IPS-18a (cell line): ENCODE measurements around the gene ST8SIA3.

Source experiments
- H3K27ac ChIP-seq: one replicate; pipeline ENCODE4 v1.5.1; 2013; ENCODE audit warnings: low read length
- H3K27me3 ChIP-seq: one replicate; pipeline ENCODE4 v1.6.1; 2013; ENCODE audit warnings: mild to moderate bottlenecking, low read length; ENCODE audit not compliant: control insufficient read depth, insufficient read depth
- H3K36me3 ChIP-seq: one replicate; pipeline ENCODE4 v1.6.1; 2013; ENCODE audit warnings: low read depth, low read length; ENCODE audit not compliant: control insufficient read depth
- H3K4me1 ChIP-seq: one replicate; pipeline ENCODE4 v1.6.1; 2013; ENCODE audit warnings: low read depth, low read length; ENCODE audit not compliant: control insufficient read depth
- H3K4me3 ChIP-seq: one replicate; pipeline ENCODE4 v1.5.1; 2013; ENCODE audit warnings: low read length
- H3K9ac ChIP-seq: one replicate; pipeline ENCODE4 v1.6.1; 2013; ENCODE audit warnings: mild to moderate bottlenecking, low read length, moderate library complexity
- H3K9me3 ChIP-seq: one replicate; pipeline ENCODE4 v1.6.1; 2013; ENCODE audit warnings: low read depth, low read length; ENCODE audit not compliant: control insufficient read depth

Gene ST8SIA3, protein sequence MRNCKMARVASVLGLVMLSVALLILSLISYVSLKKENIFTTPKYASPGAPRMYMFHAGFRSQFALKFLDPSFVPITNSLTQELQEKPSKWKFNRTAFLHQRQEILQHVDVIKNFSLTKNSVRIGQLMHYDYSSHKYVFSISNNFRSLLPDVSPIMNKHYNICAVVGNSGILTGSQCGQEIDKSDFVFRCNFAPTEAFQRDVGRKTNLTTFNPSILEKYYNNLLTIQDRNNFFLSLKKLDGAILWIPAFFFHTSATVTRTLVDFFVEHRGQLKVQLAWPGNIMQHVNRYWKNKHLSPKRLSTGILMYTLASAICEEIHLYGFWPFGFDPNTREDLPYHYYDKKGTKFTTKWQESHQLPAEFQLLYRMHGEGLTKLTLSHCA

DNA sequence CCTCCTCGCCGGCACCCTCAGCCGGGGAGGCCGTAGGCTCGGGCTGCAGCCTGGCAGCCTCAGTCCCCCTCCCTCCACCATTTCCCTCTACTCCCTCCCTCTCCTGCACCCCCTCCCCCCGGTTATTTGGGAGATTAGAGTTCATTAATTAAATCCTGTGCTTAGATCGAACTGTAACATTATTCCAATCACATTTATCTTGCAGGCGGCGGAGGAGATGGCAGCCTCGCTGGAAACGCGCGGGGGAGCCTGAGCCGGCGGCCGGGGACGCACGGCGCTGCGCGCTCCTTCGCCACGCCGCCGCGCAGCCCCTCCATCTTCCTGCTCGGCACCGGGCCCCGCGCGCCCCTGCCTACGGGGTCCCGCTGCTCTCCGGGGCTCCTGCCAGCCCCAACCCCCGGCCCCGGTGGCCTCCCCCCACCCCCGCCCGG is at the start of gene ST8SIA3:
Gene ST8SIA3, plus strand, starts transcription at position 287 of the 431 bp plus-strand sequence. CDS start 290 bp downstream, outside the sequence.
- Histone ChIP-seq H3K9ac (peak within 1 kb of the TSS; percentile 31), H3K4me1 (peaks cover 5% of the 10 kb centered on the region), H3K27ac (no peak within 1 kb of the TSS), H3K9me3 (no peaks in the 10 kb centered on the region), H3K36me3 (no peaks in the 10 kb centered on the region), H3K4me3 (peak within 1 kb of the TSS; percentile 85), H3K27me3 (peaks cover 27% of the 10 kb centered on the region)

DNA sequence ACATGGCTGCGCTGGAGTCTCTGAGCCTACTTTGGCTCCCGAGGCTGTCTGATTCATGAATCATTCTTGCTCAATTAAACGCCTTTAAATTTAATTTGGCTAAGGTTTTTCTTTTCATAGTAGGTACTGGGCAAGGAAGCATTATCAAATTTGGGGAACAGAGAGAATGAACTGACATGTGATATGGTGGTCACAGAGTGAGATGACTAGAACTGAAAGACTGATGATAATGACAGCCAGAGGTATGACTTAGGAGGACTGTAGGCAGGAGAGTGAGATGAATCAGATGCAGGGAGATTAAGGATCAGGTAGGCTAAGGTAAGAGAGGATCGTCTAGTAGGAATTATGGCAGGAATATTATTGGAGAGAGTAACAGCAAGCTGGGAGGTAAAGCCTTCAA is 40.9 kb upstream of the ST8SIA3 start:
- Histone ChIP-seq H3K9me3 (no peaks in the 10 kb centered on the region), H3K4me1 (no peaks in the 10 kb centered on the region), H3K4me3 (no peak overlapping the region), H3K9ac (no peak overlapping the region), H3K27me3 (no peaks in the 10 kb centered on the region), H3K36me3 (no peaks in the 10 kb centered on the region), H3K27ac (no peak overlapping the region)

DNA sequence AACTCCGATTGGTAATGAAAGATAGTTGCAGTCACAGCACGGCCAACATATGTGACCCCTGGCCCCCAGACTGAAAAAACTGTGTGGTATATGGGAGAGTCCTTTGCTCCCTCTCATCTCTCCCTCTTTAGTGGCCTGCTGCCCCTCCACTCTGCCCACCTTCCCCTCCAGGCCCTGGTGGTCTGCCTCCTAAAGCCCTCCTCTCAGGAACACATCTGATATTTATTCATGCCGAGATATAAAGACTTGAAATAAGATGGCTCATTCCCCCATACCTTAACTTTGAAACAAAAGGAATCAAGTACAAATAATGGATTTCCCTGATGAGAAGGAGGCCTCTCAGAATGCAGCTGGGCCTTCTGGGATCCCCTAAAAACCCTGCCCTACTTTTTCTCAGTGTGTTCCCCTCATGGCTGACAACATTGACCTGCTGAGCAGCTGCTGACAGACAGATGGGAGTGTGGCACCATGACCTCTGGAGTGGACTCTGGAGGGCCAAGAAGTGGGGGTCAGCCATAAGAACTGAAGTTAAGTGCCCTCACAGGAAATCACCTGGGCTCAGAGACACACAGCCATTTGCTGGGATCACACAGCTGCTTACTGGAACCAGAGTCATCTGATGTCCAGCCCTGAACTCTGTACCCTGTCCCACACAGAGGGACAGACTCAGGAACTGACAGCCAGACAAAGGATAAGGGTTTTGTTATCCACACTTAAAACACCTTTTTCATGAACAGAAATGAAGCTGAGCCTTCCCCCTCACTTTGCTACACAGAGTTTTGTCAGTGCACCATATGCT is 39.8 kb upstream of the ST8SIA3 start:
- Histone ChIP-seq H3K9ac (no peak overlapping the region), H3K27ac (no peak overlapping the region), H3K9me3 (no peaks in the 10 kb centered on the region), H3K4me1 (no peaks in the 10 kb centered on the region), H3K36me3 (no peaks in the 10 kb centered on the region), H3K4me3 (no peak overlapping the region), H3K27me3 (no peaks in the 10 kb centered on the region)

DNA sequence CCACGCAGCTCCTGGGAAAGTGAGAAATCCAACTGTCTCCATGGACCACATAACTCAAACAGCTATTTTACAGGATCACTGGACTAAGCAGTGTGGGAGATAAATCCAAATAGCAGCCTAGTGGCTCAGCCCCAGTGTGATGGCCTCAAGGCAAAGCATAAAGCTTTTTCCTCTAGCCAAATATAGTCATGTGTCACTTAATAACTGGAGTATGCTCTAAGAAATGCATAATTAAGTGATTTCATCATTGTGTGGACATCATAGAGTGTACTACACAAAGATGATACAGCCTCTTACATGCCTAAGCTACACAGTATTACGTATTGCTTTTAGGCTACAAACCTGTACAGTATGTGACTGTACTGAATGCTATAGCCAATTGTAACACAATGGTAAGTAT is 31.8 kb upstream of the ST8SIA3 start:
- H3K9ac ChIP-seq = no peak overlapping the region
- no peak overlapping the region for H3K4me3 ChIP-seq
- no peaks in the 10 kb centered on the region for H3K27me3 ChIP-seq
- no peaks in the 10 kb centered on the region for H3K9me3 ChIP-seq
- no peak overlapping the region for H3K27ac ChIP-seq
- no peaks in the 10 kb centered on the region for H3K4me1 ChIP-seq
- no peaks in the 10 kb centered on the region for H3K36me3 ChIP-seq

DNA sequence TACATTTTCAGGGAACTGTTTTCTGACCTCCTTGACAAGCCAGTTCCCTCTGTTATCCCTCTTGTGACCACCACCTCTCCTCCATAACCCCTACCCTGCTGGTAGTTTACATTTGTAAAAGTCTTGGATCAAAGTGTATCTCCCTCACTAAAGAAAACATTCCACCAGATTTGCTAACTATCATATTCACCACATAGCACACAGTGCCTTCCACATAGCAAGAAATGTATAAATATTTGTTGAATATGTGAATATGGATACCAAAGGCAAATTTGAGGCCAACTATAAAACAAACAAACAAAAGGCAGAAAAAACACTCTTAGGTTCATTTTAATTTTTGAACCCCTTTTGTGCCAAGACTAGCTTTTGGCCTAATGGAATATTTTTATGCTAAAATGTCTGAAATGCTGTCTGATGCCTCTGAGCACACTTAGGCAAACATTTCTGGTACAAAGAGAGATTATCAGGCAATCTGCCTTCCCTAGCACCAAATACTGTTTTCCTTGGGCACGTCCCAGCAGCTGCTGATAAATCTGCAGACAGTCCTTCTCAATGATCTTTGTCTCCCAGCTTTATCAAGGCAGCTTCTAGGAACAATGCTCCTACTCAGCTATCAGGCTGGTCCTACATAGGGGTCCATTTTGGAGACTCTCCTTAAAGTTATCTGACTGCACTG is 26.7 kb upstream of the ST8SIA3 start:
- H3K4me1 ChIP-seq = no peaks in the 10 kb centered on the region
- no peak overlapping the region for H3K9ac ChIP-seq
- H3K9me3 ChIP-seq = no peaks in the 10 kb centered on the region
- H3K27me3 ChIP-seq = no peaks in the 10 kb centered on the region
- H3K27ac ChIP-seq = no peak overlapping the region
- H3K4me3 ChIP-seq = no peak overlapping the region
- no peaks in the 10 kb centered on the region for H3K36me3 ChIP-seq

DNA sequence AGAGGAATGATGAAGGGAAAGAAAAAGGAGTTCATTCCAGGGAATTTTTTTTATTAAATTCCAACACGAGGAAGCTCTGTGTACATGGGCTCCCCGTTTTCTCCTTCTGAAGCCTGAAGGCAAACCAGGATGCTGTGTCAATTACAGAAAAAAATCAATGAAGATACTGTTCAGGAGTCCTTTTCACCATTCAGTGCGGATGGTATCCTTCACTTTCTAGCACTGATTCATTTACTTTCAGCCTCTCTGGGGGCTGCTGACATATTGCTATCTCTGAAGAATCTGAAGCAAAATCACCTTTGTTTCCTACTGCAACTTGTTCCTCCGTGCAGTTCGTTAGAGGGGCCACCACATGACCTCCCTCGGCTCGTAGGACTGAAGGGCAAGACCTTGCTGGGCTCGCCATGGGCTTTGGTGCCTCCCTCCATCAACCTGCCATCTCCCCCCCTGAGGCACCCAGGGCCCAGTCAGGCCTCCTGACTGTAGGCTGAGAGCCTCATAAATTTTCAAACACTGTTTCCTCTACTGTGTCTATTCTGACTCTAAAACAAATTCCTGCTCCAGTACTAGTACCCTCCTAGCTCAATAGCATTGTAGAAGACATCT is 25.5 kb upstream of the ST8SIA3 start:
- no peak overlapping the region for H3K27ac ChIP-seq
- H3K9ac ChIP-seq = no peak overlapping the region
- no peaks in the 10 kb centered on the region for H3K4me1 ChIP-seq
- H3K27me3 ChIP-seq = no peaks in the 10 kb centered on the region
- H3K4me3 ChIP-seq = no peak overlapping the region
- no peaks in the 10 kb centered on the region for H3K36me3 ChIP-seq
- no peaks in the 10 kb centered on the region for H3K9me3 ChIP-seq

DNA sequence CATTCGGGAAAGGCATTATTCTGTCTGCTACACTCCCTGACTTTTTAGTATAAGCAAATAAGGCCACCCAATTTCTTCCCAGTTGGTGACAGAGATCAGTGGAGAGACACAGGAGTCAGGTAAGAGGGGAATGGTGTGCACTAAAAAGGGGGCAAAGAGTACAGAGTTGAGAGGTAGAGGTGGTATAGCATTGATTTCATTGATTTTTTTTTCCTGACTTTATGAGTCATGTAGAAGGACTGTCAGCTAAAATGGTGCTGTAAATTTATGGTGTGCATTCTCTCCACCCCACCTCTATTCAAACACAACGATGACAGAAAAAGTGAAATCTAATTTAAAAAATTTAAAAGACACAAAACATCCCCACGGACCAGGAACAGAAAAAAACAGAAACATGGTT is 23.7 kb upstream of the ST8SIA3 start:
- H3K36me3 ChIP-seq = no peaks in the 10 kb centered on the region
- no peaks in the 10 kb centered on the region for H3K27me3 ChIP-seq
- no peak overlapping the region for H3K4me3 ChIP-seq
- H3K27ac ChIP-seq = no peak overlapping the region
- no peaks in the 10 kb centered on the region for H3K9me3 ChIP-seq
- no peaks in the 10 kb centered on the region for H3K4me1 ChIP-seq
- no peak overlapping the region for H3K9ac ChIP-seq

DNA sequence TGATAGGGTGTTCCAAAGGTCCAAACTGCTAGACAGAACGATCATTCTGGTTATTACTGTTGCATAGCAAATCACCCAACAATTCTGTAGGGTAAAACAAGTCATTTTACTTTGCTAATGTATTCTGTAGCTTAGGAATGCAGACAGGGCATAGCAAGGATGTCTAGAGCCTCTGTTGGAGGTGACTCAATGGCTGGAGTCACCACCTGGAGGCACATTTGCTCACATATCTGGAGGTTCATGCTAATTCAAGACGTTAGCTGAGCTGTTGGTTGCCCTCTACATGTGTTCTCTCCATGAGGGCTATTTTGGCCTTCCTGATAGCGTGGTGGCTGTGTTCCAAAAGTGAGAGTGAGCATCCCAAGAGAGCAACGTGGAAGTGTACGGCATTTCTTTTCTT is 22.5 kb upstream of the ST8SIA3 start:
- Histone ChIP-seq H3K4me3 (no peak overlapping the region), H3K4me1 (no peaks in the 10 kb centered on the region), H3K27me3 (no peaks in the 10 kb centered on the region), H3K36me3 (no peaks in the 10 kb centered on the region), H3K27ac (no peak overlapping the region), H3K9ac (no peak overlapping the region), H3K9me3 (no peaks in the 10 kb centered on the region)

DNA sequence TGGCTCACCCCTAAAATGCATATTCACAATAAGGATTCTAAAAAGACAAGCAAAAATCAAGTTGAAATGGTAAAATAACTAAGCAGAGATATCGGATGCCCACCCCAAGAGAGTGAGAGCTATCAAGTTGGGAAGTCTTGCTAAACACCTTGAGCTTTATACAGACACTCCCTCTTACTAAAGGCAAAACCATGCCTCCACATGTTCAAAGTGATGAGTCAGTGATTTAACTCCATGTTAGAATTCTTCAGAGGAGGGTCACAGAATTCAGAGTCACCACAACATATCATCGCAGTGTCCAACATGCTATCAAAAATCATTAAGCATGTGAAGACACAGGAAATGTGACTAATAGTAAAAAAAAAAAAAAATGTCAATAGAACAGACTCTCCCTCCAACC is 20.6 kb upstream of the ST8SIA3 start:
- H3K4me1 ChIP-seq = no peaks in the 10 kb centered on the region
- no peak overlapping the region for H3K4me3 ChIP-seq
- no peaks in the 10 kb centered on the region for H3K9me3 ChIP-seq
- no peak overlapping the region for H3K9ac ChIP-seq
- H3K36me3 ChIP-seq = no peaks in the 10 kb centered on the region
- H3K27ac ChIP-seq = no peak overlapping the region
- H3K27me3 ChIP-seq = no peaks in the 10 kb centered on the region

DNA sequence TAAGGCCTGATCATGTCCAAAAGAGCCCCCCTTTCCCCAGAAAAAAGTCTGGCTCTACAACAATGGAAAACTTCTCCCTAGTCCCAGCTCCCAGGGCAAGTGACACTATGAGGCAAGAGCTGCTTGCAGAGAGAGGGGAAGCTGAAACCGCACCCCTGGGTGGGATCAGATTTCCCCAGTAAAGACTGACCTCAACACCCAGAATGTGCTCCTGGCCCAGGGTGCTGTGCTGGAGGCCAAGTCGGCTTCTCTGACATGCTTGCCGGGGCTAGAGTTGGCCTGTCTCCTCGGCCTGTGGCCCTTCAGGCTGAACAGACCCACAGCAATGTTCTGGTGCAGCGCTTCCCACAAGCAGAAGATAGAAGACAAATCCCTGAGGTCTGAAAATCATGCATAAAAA is 18.4 kb upstream of the ST8SIA3 start:
- Histone ChIP-seq H3K4me1 (no peaks in the 10 kb centered on the region), H3K27ac (no peak overlapping the region), H3K27me3 (no peaks in the 10 kb centered on the region), H3K36me3 (no peaks in the 10 kb centered on the region), H3K4me3 (no peak overlapping the region), H3K9me3 (no peaks in the 10 kb centered on the region), H3K9ac (no peak overlapping the region)

DNA sequence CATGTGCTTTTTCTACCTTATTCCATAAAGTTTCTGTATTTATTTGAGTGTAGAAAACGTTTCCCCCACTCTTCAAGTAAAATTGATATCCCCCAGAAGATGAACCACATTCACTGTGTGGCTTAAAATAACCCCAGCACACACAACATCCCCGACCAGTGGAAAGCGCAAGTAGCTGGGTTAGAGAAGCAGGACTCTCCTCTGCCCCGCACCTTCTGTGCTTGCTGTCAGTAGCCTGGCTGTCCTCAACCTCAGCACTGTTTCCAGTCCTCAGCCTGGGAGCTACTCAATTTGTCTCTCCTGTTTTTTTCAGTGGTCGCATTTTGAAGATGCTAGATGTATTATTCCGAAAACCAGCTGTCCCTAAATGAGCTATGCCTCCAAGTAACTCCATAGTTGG is 18.0 kb upstream of the ST8SIA3 start:
- Histone ChIP-seq H3K9me3 (no peaks in the 10 kb centered on the region), H3K4me3 (no peak overlapping the region), H3K27me3 (no peaks in the 10 kb centered on the region)

More for the DNA sequence above, 18.0 kb upstream of the ST8SIA3 start:
- Histone ChIP-seq H3K4me1 (no peaks in the 10 kb centered on the region), H3K9ac (no peak overlapping the region), H3K36me3 (no peaks in the 10 kb centered on the region), H3K27ac (no peak overlapping the region)
